SKM-1 treated with dmso at 0.1 percent for 144 hours (cell line): ENCODE data around the gene HYAL1.

Experiments
- DNase-seq: peaks from one replicate; lab custom pipeline; 2025; ENCODE audit not compliant: unreplicated experiment; lab: John Stamatoyannopoulos, UW

Gene HYAL1, protein sequence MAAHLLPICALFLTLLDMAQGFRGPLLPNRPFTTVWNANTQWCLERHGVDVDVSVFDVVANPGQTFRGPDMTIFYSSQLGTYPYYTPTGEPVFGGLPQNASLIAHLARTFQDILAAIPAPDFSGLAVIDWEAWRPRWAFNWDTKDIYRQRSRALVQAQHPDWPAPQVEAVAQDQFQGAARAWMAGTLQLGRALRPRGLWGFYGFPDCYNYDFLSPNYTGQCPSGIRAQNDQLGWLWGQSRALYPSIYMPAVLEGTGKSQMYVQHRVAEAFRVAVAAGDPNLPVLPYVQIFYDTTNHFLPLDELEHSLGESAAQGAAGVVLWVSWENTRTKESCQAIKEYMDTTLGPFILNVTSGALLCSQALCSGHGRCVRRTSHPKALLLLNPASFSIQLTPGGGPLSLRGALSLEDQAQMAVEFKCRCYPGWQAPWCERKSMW

DNA sequence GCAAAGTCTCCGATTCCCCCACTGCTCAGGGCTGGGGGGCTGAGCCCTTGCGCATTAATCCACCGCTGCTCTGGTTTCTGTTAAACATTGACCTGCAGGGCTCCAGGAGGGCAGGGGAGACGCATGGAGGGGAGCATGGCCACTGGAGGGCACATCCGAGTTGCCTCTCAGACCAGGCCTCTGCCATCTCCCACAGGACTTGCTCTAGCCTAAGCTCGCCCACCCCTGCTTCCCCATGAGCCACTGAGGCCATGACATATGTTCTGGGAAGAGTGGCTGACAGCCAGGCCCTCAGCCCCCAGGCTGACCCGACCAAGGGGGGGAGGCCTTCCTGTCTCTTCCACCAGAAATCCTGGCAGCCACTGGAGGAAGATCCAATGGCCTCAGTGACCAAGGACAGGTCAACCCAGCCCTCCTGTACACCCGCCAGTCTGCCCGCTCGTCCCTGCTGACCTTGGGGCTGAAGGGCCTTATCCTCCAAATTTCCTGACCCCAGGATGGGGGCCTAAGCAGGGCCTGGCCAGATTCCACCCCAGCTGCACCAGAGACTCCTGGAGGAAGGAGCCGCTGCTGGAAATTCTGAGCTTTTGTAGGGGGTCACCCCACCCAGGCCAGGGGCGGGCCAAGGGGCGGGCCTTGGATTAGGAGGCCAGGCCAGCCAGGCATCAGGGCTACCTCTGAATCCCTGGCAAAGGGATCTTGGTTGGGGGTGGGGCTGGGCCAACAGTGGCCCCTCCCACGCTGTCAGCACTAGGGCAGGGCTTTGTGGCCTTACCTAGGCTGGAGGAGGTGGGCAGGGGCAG is at the start of gene HYAL1:
Gene HYAL1 (minus strand): TSS at position 562 of the 803 bp plus-strand sequence. CDS start 618 bp downstream, outside the sequence.
- no peak for DNase-seq

DNA sequence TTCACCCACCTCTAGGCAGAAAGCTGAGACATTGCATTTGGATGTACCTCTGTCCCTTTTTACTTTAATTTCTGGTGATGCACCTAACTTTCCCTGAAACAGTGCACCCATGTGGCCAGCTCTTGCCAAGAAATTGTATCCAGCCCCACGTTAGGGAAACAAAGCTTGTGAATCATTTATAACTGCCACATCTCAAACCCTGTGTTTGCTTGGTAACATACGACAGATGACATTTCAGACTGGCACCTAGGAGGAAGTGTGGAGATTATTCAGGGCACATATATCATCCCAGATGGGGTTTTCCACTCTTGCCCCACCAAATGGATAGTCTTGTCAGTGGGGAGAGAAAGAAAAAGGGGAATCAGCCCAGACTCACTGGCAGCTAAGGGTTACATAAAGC is 49.4 kb upstream of the HYAL1 start:
- DNase-seq = no peak

GRCh38 chr3:50351323-50351697 is 47.9 kb upstream of the HYAL1 start:
- no peak for DNase-seq

GRCh38 chr3:50350527-50351322 is 47.4 kb upstream of the HYAL1 start, which contains the start of the genes CYB561D2 and NPRL2:
Gene CYB561D2, plus strand, starts transcription at chr3:50350862. Its CDS starts 572 bp downstream, at chr3:50351434.
Gene NPRL2, minus strand, starts transcription at chr3:50350775. Its CDS starts 123 bp downstream, at chr3:50350652.
- DNase-seq = peak; percentile 91

GRCh38 chr3:50350213-50350526 is 46.8 kb upstream of the HYAL1 start:
- no peak for DNase-seq

DNA sequence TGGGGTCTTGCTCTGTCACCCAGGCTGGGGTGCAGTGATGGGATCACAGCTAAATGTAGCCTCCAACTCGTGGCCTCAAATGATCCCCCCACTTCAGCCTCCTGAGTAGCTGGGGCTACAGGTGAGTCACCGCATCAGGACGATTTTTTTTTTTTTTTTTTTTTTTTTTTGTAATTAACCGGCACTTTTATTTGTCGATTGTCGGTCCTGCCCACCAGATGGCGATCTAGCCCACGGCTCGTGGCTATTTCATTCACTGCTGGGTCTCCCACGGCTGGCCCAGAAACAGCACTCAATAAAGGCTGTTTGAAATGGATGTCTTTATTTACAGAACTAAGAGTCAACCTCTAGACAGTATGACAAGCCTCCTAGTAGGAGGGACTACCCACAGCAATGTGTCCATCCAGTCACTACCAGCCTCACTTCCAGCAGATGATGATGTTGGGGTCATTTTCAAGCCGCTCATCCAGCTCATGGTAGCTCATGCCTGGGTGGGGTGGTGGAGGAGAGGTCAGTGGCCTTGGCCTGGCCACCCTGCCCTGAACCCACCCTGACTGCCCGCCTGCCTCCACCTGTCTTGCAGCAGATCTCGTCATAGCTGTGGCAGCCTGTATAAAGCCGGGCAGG is 43.9 kb upstream of the HYAL1 start:
- peak; percentile 15 for DNase-seq

GRCh38 chr3:50345586-50346234 is 42.3 kb upstream of the HYAL1 start, which contains the start of gene ZMYND10:
Gene ZMYND10, minus strand, starts transcription at chr3:50345732. Its CDS starts 153 bp downstream, at chr3:50345579.
- no peak for DNase-seq

GRCh38 chr3:50345008-50345407 is 41.6 kb upstream of the HYAL1 start:
- no peak for DNase-seq

- no peak for DNase-seq
Observed at GRCh38 chr3:50342813-50343633, 39.6 kb upstream of the HYAL1 start.

- DNase-seq = no peak
Observed at GRCh38 chr3:50341996-50342650, 38.7 kb upstream of the HYAL1 start.

GRCh38 chr3:50341537-50341936 is 38.2 kb upstream of the HYAL1 start:
- no peak for DNase-seq

- DNase-seq = peak; percentile 95
Observed at GRCh38 chr3:50340448-50341329, 37.3 kb upstream of the HYAL1 start, which contains the start of gene RASSF1. Gene RASSF1, minus strand, starts transcription at chr3:50340836. Its CDS starts 31 bp downstream, at chr3:50340805.

- no peak for DNase-seq
Observed at GRCh38 chr3:50340147-50340447, 36.7 kb upstream of the HYAL1 start.

DNA sequence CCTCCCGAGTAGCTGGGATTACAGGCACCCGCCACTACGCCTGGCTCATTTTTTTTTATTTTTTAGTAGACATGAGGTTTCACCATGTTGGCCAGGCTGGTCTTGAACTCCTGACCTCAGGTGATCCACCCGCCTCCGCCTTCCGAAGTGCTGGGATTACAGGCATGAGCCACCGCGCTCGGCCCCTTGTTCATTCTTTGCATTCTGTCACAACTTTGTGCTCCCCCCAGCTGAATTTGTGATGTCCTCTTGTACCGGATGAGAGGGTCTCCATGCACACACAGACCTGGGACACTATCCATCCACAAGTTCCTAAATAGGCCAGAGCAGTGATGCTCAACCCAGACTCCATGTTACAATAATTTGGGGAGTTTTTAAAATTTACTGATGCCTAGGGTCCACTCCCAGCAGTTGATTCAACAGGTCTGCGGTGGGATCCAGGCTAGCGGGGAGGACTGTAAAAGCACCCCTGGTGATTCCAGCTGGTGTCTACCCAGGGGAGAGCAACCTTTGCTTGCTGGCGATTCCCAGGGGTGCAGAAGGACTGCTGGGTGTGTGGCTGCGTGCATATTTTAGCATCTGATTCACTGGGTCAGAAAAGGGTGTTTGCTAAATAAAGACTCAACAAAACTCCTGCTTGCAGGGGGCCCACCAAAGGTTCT is 36.2 kb upstream of the HYAL1 start:
- DNase-seq = no peak

DNA sequence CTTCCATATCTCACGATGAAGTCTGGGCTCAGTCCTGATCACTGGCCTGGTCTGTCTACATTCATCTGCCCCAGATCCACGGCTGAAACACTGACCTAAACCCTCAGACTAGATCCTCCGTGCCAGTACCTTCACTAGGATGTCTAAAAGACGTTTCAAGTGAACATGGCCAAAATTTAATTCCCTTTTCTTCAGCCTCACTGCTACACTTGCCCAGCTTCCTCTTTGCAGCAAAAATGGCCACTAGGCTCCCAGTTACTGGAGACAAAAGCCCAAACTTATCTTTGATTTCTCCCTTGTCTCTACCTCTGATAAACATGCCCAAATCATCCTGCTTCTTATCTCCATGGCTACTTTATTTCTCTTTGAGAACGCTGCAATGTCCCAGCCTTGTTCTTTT is 35.6 kb upstream of the HYAL1 start:
- peak; percentile 44 for DNase-seq

- DNase-seq = peak; percentile 98
Observed at GRCh38 chr3:50337175-50337861, 33.9 kb upstream of the HYAL1 start.
